GM18868 (cell line): ENCODE data around the gene TLR6.
A peak's percentile ranks its signal among the peaks of the same experiment; 100 is the strongest.
"Not testable (repeated sequence)": the region's sequence is repeated elsewhere in the genome, so short reads cannot be mapped to it uniquely, and the experiment has no call there.

Experiments
- ATAC-seq: cut with Tn5 transposase; IDR thresholded peaks from one replicate; pipeline ENCODE4 v1.9.1; 2021; ENCODE audit warnings: mild to moderate bottlenecking, moderate library complexity; ENCODE audit not compliant: unreplicated experiment

Gene TLR6

GRCh38 chr4:38794051-38794450, 62.6 kb downstream of the TLR6 start:
- no peak for ATAC-seq

- no peak for ATAC-seq
These were observed 65.6 kb downstream of the TLR6 start for GRCh38 chr4:38791010-38791409.

DNA sequence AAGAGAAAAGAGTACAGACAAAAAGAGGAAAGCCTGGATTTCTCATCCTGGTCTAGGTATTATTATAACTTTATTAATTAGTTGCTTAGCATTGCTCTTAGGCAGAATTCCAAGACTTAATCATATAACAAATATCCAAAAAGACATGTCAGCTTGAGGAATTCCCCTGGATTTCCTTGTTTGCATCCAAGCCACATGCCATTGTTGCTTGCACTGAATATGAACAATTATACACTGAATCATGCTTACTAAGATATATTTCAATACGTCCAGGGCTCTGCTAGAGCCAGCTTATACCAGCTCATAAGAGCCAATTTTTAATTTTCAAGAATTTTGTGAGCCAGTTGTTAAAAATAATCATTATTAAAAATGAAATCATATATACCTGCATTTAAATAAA, 68.3 kb downstream of the TLR6 start:
- no peak for ATAC-seq

DNA sequence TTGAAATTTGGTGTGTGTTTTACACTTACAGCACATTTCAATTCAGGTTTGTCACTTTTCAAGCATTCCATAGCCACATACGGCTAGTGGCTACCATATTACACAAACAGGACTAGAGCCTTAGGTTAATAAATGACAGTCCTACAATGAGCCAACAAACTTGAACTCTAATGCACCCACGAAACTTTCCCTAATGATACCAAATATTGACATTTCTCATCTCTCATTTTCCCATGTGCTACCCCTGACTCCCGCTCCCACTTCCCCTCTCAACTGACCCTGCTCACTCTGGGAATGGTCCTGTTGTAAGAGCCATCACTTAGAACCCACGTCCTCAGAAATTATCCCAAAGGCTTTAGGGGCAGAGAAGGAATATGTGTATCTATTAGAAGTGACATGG, 68.9 kb downstream of the TLR6 start:
- ATAC-seq: no peak

GRCh38 chr4:38785901-38786402, 70.7 kb downstream of the TLR6 start:
- ATAC-seq: peak; percentile 75

DNA sequence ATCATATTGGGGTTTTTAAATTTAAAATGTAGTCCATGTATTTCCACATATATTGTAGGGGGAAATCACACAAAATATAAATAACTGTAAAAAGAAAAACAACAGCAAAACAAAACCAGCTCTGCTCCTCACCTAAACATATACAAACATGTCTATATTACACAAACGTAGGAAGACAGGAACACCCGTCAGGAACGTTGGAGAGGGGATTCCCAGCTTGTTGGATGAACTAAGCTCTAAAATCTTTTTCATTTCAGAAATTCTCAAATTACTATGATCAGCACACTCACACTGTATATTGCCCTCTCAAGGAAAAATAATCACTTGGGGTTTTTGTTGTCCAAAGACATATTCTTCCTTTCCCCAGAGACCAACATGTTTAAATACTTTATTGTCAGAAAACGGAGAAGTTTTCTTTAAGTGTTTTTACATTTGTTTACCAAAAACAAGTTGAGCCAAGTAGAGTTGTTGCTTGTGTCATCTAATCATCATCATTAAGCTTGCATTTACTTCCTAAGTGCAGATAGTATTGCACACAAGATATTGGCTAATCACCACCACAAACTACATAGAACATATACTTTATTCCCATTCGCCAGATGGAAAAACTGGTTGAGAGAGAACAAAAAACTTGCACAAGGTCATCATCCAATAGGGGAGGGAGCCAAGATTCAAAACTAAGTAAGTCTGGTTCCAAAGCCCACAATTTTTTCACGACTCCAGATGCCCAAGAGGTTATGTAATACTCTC, 71.4 kb downstream of the TLR6 start:
- ATAC-seq: no peak

GRCh38 chr4:38784141-38784540, 72.5 kb downstream of the TLR6 start:
- ATAC-seq: no peak

DNA sequence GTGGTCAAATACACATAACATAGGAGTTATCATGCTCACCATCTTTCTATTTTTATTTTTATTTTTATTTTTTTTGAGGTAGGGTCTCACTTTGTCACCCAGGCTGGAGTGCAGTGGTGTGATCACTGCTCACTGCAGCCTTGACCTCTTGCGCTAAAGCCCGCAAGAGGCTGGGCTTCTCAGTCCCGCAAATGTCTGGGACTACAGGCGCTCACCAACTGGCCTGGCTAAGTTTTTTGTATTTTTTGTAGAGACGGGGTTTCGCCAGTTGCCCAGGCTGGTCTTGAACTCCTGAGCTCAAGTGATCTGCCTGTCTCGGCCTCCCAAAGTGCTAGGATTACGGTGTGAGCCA, 73.5 kb downstream of the TLR6 start:
- no peak for ATAC-seq

- ATAC-seq: peak; percentile 56
These were observed 74.0 kb downstream of the TLR6 start, which contains the start of gene TLR10 for GRCh38 chr4:38782452-38783108. TSS of gene TLR10 (minus strand) at chr4:38782990. CDS start at chr4:38775590, 7,400 bp downstream.

GRCh38 chr4:38781854-38782261, 74.8 kb downstream of the TLR6 start:
- ATAC-seq: no peak

DNA sequence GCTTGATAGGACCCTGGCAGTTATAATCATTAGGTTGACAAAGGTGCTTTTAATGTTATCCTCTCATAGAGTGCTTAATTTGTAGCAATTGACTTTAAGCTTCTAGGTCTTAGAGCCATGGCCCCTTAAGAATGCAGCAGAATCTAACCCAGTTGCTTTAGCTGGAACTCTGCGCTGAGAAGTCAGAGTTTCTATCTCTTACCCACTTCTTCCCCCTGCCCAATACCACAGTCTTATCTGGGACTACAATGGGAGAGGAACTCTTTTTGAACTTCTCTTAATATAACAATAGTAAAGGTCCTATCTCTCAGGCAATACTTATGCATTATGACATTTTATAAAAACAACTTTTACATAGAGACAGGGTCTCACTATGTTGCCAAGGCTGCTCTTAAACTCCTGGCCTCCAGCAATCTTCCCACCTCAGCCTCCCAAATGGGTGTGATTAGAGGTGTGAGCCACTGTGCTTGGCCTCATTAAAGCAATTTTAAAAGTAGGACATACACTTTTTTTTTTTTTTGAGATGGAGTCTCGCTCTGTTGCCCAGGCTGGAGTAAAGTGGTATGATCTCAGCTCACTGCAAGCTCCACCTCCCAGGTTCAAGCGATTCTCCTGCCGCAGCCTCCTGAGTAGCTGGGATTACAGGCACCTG, 75.7 kb downstream of the TLR6 start:
- ATAC-seq: no peak

DNA sequence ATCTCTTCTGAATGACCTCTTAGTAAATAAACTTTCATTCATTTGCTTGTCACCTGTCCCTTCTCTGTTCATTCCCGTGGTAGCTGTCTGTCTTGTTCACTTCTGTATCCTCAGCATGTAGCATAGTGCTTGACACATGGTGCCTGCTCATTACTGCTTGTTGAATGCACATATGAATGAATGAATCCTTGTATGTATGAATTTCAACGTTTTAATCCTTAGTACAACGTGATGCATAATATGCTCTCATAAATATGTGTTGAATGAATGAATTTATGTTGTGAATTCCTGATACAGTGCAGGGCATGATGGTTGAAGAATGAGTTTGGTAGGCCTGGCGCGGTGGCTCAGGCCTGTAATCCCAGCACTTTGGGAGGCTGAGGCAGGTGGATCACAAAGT, 76.8 kb downstream of the TLR6 start:
- no peak for ATAC-seq

DNA sequence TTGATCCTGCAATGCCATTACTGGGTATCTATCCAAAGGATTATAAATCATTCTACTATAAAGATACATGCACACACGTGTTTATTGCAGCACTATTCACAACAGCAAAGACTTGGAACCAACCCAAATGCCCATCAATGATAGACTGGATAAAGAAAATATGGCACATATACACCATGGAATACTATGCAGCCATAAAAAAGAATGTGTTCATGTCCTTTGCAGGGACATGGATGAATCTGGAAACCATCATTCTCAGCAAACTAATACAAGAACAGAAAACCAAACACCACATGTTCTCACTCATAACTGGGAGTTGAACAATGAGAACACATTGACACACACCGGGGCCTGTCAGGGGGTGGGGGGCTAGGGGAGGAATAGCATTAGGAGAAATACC, 78.7 kb downstream of the TLR6 start:
- ATAC-seq: not testable (repeated sequence)

- no peak for ATAC-seq
These were observed 81.3 kb downstream of the TLR6 start for GRCh38 chr4:38775326-38775725.

GRCh38 chr4:38774181-38774955, 82.2 kb downstream of the TLR6 start:
- ATAC-seq: no peak
